ENCODE results near the gene LY6G5C. TPM values are rescaled to one million over a fixed set of nuclear protein-coding genes. Genes with fewer than 3 reads are reported as not detected.

The LY6G5C gene
- total and polyA plus RNA-seq, 9 of the 15 experiments (the other 6 are each of a cell fraction or from before 2014, with no cell fraction given), result 0.10 to 0.67 (median 0.46) TPM; not detected in 4

DNA sequence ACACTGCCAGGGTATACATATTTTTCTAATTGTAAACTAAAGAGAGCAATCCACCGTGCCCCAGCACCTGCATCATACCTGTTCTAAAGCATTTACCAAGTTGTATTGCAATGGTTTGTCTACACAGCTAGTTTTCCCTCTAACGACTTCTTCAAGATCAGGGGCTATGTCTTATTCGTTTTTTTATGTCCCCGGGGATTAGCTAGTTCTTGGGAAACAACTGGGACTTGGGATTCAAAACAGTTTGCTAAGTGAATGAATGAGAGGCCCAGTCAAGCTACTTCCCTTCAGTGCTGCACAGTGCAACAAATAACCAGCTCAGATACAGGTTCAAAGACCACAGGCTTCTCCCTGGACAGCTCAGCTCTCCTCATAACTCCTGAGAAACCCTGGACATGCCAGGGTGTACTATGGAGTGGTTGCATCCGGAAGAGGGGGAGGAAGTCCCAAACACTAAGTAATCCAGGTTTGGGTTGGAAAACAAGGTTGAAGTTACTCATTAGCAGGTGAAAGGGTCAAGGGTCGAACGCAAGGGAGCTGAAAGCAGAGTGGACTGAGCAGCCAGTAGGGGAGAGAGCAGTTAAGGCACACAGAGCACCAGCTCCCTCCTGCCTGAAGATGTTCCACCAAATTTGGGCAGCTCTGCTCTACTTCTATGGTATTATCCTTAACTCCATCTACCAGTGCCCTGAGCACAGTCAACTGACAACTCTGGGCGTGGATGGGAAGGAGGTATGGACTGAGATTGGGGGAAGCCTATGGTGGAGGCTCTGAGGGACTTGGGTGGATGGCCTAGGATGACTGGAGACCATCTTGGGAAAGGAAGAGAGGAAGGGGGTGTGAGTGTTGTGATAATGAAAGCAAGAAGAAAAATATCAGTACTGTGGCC is 25.3 kb downstream of the LY6G5C start, which contains the start of gene APOM:
Gene APOM, plus strand, starts transcription at position 546 of the 889 bp plus-strand sequence. Its CDS starts 73 bp downstream, at position 619.
- peaks cover 50% of the 10 kb centered on the region for H3K36me3 ChIP-seq (ENCODE audit: control insufficient read depth, insufficient read depth, low read length)
- WGBS (ENCODE audit: insufficient coverage, low coverage, missing lambda C conversion rate), result 75% methylated on average over 8 of the region's 8 CpGs
- intact Hi-C loops (cut with micrococcal nuclease), result no loop called here
- BruUV-seq (replicated peaks), result no TSS peak
- peaks cover 10% of the 10 kb centered on the region for H4K20me1 ChIP-seq (replicated peaks; ENCODE audit: control insufficient read depth, insufficient read depth, low read length)
- POLR2A ChIA-PET, result interaction anchor here (0.7 to 8.5 kb wide), 13 partner anchors 7 to 182 kb away, joined by 3 to 267 read pairs (median 3); partner anchors contain the start of genes C6orf47, CSNK2B, GPANK1 and LSM2
- peak within 1 kb of the TSS in 1 of 2 experiments; percentile 46; a peak in 1 of 4 replicates for H3K9ac ChIP-seq (ENCODE audit: insufficient read depth in 1 of 2, low read depth in 2 of 2, low read length in 2 of 2)
- peaks cover 85% of the 10 kb centered on the region for H3K79me2 ChIP-seq (ENCODE audit: control insufficient read depth, insufficient read depth, low read length)
- ATAC-seq (no peak), FAIRE-seq (no peak), DNase-seq (ENCODE audit: extremely low read depth in 1 of 4, low spot score in 3 of 4) (no peak)
- no peak within 1 kb of the TSS for H2AFZ ChIP-seq (ENCODE audit: low read depth, low read length)
- no peaks in the 10 kb centered on the region for H3K9me3 ChIP-seq (replicated peaks; ENCODE audit: control insufficient read depth, insufficient read depth, low read depth, low read length)
- in situ Hi-C loops (cut with MboI), result no loop called here
- H3K4me2 ChIP-seq (ENCODE audit: insufficient read depth, low read length), result no peak within 1 kb of the TSS
- no peaks in the 10 kb centered on the region for H3K9me1 ChIP-seq (ENCODE audit: control insufficient read depth, insufficient read depth, low read length)
- no peak within 1 kb of the TSS for H3K4me3 ChIP-seq
- peaks cover 36 to 44% of the 10 kb centered on the region in 2 experiments for H3K4me1 ChIP-seq (replicated peaks in 1 of 2; ENCODE audit: control insufficient read depth in 2 of 2, insufficient read depth in 2 of 2, low read length in 2 of 2)
- CTCF ChIA-PET (ENCODE audit: low intra/inter-chr PET ratio), result no interaction called here
- H3K27ac ChIP-seq (ENCODE audit: extremely low read depth, low read depth, low read length), result peak within 1 kb of the TSS; percentile 12; the same call in 1 of the 3 replicates
- no peaks in the 10 kb centered on the region for H3K27me3 ChIP-seq (ENCODE audit: control insufficient read depth in 2 of 2, insufficient read depth in 2 of 2, low read length in 2 of 2)
- TF ChIP-seq NR2C1 (IDR thresholded peaks at IDR 0.05), result no peak
- peak; percentile 57; the same call in 1 of the 2 replicates for TF ChIP-seq NR2C1 (tag; IDR thresholded peaks at IDR 0.05)
- TF ChIP-seq, protein P1, sequence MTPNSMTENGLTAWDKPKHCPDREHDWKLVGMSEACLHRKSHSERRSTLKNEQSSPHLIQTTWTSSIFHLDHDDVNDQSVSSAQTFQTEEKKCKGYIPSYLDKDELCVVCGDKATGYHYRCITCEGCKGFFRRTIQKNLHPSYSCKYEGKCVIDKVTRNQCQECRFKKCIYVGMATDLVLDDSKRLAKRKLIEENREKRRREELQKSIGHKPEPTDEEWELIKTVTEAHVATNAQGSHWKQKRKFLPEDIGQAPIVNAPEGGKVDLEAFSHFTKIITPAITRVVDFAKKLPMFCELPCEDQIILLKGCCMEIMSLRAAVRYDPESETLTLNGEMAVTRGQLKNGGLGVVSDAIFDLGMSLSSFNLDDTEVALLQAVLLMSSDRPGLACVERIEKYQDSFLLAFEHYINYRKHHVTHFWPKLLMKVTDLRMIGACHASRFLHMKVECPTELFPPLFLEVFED (CRISPR knock-in tag; conservative IDR thresholded peaks at IDR 0.05), result 0 out of 2 replicates have a peak, but pooled peaks have one; percentile 30
- peak; percentile 44; the same call in 1 of the 2 replicates for TF ChIP-seq SUPT5H (IDR thresholded peaks at IDR 0.05)
- TF ChIP-seq, protein P2, sequence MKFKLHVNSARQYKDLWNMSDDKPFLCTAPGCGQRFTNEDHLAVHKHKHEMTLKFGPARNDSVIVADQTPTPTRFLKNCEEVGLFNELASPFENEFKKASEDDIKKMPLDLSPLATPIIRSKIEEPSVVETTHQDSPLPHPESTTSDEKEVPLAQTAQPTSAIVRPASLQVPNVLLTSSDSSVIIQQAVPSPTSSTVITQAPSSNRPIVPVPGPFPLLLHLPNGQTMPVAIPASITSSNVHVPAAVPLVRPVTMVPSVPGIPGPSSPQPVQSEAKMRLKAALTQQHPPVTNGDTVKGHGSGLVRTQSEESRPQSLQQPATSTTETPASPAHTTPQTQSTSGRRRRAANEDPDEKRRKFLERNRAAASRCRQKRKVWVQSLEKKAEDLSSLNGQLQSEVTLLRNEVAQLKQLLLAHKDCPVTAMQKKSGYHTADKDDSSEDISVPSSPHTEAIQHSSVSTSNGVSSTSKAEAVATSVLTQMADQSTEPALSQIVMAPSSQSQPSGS (CRISPR knock-in tag; IDR thresholded peaks at IDR 0.05), result no peak
- TF ChIP-seq ZC3H4 (CRISPR knock-in tag; IDR thresholded peaks at IDR 0.05; ENCODE audit: borderline replicate concordance), result no peak
- no peak for TF ChIP-seq ESRRA (IDR thresholded peaks at IDR 0.05; ENCODE audit: borderline replicate concordance, low read depth)
- TF ChIP-seq, protein P3, sequence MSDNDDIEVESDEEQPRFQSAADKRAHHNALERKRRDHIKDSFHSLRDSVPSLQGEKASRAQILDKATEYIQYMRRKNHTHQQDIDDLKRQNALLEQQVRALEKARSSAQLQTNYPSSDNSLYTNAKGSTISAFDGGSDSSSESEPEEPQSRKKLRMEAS (CRISPR knock-in tag; IDR thresholded peaks at IDR 0.05), result 0 out of 2 replicates have a peak, but pooled peaks have one; percentile 18
- TF ChIP-seq PTTG1 (tag; IDR thresholded peaks at IDR 0.05; ENCODE audit: low read depth), result no peak
- TF ChIP-seq, protein P4, sequence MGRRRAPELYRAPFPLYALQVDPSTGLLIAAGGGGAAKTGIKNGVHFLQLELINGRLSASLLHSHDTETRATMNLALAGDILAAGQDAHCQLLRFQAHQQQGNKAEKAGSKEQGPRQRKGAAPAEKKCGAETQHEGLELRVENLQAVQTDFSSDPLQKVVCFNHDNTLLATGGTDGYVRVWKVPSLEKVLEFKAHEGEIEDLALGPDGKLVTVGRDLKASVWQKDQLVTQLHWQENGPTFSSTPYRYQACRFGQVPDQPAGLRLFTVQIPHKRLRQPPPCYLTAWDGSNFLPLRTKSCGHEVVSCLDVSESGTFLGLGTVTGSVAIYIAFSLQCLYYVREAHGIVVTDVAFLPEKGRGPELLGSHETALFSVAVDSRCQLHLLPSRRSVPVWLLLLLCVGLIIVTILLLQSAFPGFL (CRISPR knock-in tag; IDR thresholded peaks at IDR 0.05), result no peak
- 0 out of 4 replicates have a peak, but pooled peaks of 1 of the 2 experiments have one; percentile 28 for TF ChIP-seq SIN3A (IDR thresholded peaks at IDR 0.05; ENCODE audit: borderline replicate concordance in 2 of 2, control insufficient read depth in 1 of 2, low read depth in 2 of 2, low read length in 2 of 2)
- 0 out of 2 replicates have a peak, but pooled peaks have one; percentile 16 for TF ChIP-seq POLR2AphosphoS2 (IDR thresholded peaks at IDR 0.05; ENCODE audit: low read length)
- TF ChIP-seq EHMT2 (IDR thresholded peaks at IDR 0.05), result peak; percentile 55; the same call in 1 of the 2 replicates
- peak; percentile 2 for TF ChIP-seq ZNF146 (CRISPR knock-in tag; IDR thresholded peaks at IDR 0.05; ENCODE audit: unreplicated experiment)
- 0 out of 2 replicates have a peak, but pooled peaks have one; percentile 70 for TF ChIP-seq HMG20B (CRISPR knock-in tag; IDR thresholded peaks at IDR 0.05)
- 0 out of 2 replicates have a peak, but pooled peaks have one; percentile 18 for TF ChIP-seq ZNF695 (CRISPR knock-in tag; IDR thresholded peaks at IDR 0.05)
